Dendritic cell treated with granulocyte-macrophage colony-stimulating factor and Interleukin-4, amounts not matched to agents 40 ng/mL and 50 ng/mL, for 4 days (primary cell): ENCODE data around the gene TEX19.
"Not testable (repeated sequence)": the region's sequence is repeated elsewhere in the genome, so short reads cannot be mapped to it uniquely, and the experiment has no call there.

Source experiments
- H3K27ac Mint-ChIP-seq: one replicate; pipeline ENCODE4 v1.8.0; 2022; ENCODE audit warnings: mild to moderate bottlenecking, mixed read lengths
- H3K27me3 Mint-ChIP-seq: one replicate; pipeline ENCODE4 v1.8.0; 2022; ENCODE audit warnings: mild to moderate bottlenecking, mixed read lengths
- H3K36me3 Mint-ChIP-seq: one replicate; pipeline ENCODE4 v1.8.0; 2022; ENCODE audit warnings: low read depth, mixed read lengths
- H3K4me1 Mint-ChIP-seq: one replicate; pipeline ENCODE4 v1.8.0; 2022; ENCODE audit warnings: low read depth, mixed read lengths
- H3K4me3 Mint-ChIP-seq: one replicate; pipeline ENCODE4 v1.8.0; 2022; ENCODE audit warnings: mild to moderate bottlenecking, moderate library complexity, mixed read lengths
- H3K9me3 Mint-ChIP-seq: one replicate; pipeline ENCODE4 v1.8.0; 2022; ENCODE audit warnings: mixed read lengths
- intact Hi-C: fragments of 100-400 bp; cut with micrococcal nuclease; formaldehyde crosslinking; loops from one replicate; pipeline ENCODE4 v1.15.0; 2022

TEX19 gene

GRCh38 chr17:82369211-82369610, 10.2 kb downstream of the TEX19 start:
- Mint-ChIP-seq H3K36me3 (no peaks in the 10 kb centered on the region), H3K9me3 (no peaks in the 10 kb centered on the region), H3K4me3 (no peak overlapping the region), H3K27me3 (peaks cover 73% of the 10 kb centered on the region), H3K27ac (no peak overlapping the region), H3K4me1 (peaks cover 27% of the 10 kb centered on the region)
- intact Hi-C loops = no loop called here

DNA sequence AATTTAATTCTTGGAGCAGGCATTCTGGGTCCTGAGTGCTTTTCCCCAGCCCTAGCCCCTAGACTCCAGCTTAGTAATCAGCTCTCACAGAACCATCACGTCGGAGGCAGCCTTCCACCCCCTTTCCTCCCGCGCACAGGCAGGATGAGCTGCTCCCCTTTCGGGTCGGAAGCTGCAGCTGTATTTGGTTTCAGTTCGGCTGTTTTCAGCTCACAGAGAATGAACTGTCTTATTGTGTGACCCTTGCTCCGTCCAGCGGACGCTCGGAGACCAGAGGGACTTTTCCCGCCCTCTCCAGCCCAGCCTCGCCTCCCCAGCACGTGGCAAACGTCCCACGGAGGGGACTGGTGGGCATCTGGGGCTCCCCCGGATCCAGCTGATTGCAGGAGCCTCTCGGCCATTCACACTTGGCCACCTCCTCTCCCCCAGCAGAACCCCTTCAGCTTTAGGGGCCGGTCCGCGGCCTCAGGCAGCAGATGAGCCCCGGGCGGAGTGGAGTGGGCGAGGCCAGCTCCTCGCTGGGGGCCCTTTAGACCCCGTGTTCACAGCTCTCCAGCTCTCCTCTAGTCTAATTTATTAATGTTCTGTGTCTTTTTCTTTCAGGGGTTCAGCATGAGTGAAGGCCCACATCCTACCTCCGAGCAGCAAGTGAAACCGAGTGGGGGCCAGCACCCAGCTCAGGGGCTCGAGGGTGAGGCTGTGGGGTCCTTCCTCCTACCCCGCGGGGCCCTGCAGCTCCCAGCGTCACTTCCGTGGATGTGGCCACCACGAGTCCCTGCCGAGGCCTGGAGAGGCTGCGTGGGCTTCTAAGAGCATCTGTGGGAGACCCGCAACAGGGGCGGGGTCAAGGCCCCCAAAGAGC, 11.7 kb downstream of the TEX19 start:
- intact Hi-C loops = no loop called here
- H3K9me3 Mint-ChIP-seq = no peaks in the 10 kb centered on the region
- H3K4me1 Mint-ChIP-seq = peaks cover 27% of the 10 kb centered on the region
- H3K27me3 Mint-ChIP-seq = peaks cover 83% of the 10 kb centered on the region
- H3K4me3 Mint-ChIP-seq = peak overlapping the region; percentile 66
- H3K27ac Mint-ChIP-seq = peak overlapping the region; percentile 52
- H3K36me3 Mint-ChIP-seq = no peaks in the 10 kb centered on the region

- peak within 1 kb of the TSS; percentile 52 for H3K27ac Mint-ChIP-seq
- intact Hi-C loops = no loop called here
- peaks cover 87% of the 10 kb centered on the region for H3K27me3 Mint-ChIP-seq
- peaks cover 27% of the 10 kb centered on the region for H3K4me1 Mint-ChIP-seq
- peak within 1 kb of the TSS; percentile 66 for H3K4me3 Mint-ChIP-seq
- H3K36me3 Mint-ChIP-seq = no peaks in the 10 kb centered on the region
- H3K9me3 Mint-ChIP-seq = no peaks in the 10 kb centered on the region
These were observed 12.5 kb downstream of the TEX19 start, which contains the start of gene UTS2R for GRCh38 chr17:82371333-82372248. Gene UTS2R, plus strand, starts transcription at chr17:82371765. Its CDS starts 2,560 bp downstream, at chr17:82374325.

GRCh38 chr17:82372249-82373071, 13.4 kb downstream of the TEX19 start:
- Mint-ChIP-seq H3K4me3 (peak overlapping the region; percentile 62), H3K36me3 (no peaks in the 10 kb centered on the region)

GRCh38 chr17:82373072-82373452, 14.0 kb downstream of the TEX19 start:
- H3K27me3 Mint-ChIP-seq = peaks cover 84% of the 10 kb centered on the region
- H3K36me3 Mint-ChIP-seq, H3K9me3 Mint-ChIP-seq, H3K4me3 Mint-ChIP-seq, intact Hi-C loops: not testable (repeated sequence)
- peak overlapping the region; percentile 31 for H3K27ac Mint-ChIP-seq
- H3K4me1 Mint-ChIP-seq = peaks cover 27% of the 10 kb centered on the region

More at GRCh38 chr17:82372249-82373071, 13.4 kb downstream of the TEX19 start:
- H3K4me1 Mint-ChIP-seq = peaks cover 27% of the 10 kb centered on the region
- peaks cover 85% of the 10 kb centered on the region for H3K27me3 Mint-ChIP-seq
- peak overlapping the region; percentile 31 for H3K27ac Mint-ChIP-seq
- intact Hi-C loops = no loop called here
- H3K9me3 Mint-ChIP-seq = no peaks in the 10 kb centered on the region

- Mint-ChIP-seq H3K36me3 (no peaks in the 10 kb centered on the region), H3K4me1 (peaks cover 27% of the 10 kb centered on the region), H3K4me3 (no peak overlapping the region), H3K27me3 (peaks cover 85% of the 10 kb centered on the region), H3K9me3 (no peaks in the 10 kb centered on the region), H3K27ac (no peak overlapping the region)
- intact Hi-C loops = no loop called here
These were observed 14.9 kb downstream of the TEX19 start for GRCh38 chr17:82373731-82374625.

DNA sequence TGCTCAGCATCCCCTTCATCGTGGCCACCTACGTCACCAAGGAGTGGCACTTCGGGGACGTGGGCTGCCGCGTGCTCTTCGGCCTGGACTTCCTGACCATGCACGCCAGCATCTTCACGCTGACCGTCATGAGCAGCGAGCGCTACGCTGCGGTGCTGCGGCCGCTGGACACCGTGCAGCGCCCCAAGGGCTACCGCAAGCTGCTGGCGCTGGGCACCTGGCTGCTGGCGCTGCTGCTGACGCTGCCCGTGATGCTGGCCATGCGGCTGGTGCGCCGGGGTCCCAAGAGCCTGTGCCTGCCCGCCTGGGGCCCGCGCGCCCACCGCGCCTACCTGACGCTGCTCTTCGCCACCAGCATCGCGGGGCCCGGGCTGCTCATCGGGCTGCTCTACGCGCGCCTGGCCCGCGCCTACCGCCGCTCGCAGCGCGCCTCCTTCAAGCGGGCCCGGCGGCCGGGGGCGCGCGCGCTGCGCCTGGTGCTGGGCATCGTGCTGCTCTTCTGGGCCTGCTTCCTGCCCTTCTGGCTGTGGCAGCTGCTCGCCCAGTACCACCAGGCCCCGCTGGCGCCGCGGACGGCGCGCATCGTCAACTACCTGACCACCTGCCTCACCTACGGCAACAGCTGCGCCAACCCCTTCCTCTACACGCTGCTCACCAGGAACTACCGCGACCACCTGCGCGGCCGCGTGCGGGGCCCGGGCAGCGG, 15.7 kb downstream of the TEX19 start:
- Mint-ChIP-seq H3K27ac (no peak overlapping the region), H3K9me3 (no peaks in the 10 kb centered on the region), H3K36me3 (no peaks in the 10 kb centered on the region), H3K4me1 (peaks cover 29% of the 10 kb centered on the region), H3K27me3 (peaks cover 83% of the 10 kb centered on the region), H3K4me3 (no peak overlapping the region)
- intact Hi-C loops = no loop called here

DNA sequence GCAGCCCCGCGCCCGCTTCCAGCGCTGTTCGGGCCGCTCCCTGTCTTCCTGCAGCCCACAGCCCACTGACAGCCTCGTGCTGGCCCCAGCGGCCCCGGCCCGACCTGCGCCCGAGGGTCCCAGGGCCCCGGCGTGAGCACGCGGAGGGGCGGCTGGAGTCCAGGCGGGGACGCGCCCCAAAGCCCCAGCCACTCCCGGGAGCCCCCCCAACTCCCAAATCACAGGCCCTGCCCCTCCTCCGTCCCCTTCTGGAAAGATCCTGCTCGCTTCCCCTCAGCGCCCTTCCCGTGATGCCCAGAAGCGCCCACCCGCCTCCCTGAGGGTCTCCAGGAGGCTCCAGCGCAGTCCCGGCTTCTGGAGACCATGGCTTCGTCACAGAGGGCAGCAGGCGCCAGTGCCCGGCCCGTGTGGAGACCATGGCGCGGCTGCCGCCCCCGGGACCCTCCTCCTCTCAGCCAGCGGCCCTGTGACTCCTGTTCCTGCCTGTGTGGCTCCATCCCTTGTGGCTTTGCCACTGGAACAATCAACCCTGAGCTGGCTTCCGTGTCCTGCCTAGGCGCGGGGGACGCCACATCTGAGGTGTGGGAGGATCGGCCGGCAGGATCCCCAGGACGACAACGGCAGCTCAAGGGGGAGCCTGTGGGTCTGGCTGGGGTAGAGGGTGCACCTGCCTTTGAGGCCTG, 16.5 kb downstream of the TEX19 start:
- H3K9me3 Mint-ChIP-seq = no peaks in the 10 kb centered on the region
- H3K27ac Mint-ChIP-seq = no peak overlapping the region
- no peak overlapping the region for H3K4me3 Mint-ChIP-seq
- no peaks in the 10 kb centered on the region for H3K36me3 Mint-ChIP-seq
- intact Hi-C loops = no loop called here
- H3K4me1 Mint-ChIP-seq = peaks cover 30% of the 10 kb centered on the region
- H3K27me3 Mint-ChIP-seq = peaks cover 84% of the 10 kb centered on the region

DNA sequence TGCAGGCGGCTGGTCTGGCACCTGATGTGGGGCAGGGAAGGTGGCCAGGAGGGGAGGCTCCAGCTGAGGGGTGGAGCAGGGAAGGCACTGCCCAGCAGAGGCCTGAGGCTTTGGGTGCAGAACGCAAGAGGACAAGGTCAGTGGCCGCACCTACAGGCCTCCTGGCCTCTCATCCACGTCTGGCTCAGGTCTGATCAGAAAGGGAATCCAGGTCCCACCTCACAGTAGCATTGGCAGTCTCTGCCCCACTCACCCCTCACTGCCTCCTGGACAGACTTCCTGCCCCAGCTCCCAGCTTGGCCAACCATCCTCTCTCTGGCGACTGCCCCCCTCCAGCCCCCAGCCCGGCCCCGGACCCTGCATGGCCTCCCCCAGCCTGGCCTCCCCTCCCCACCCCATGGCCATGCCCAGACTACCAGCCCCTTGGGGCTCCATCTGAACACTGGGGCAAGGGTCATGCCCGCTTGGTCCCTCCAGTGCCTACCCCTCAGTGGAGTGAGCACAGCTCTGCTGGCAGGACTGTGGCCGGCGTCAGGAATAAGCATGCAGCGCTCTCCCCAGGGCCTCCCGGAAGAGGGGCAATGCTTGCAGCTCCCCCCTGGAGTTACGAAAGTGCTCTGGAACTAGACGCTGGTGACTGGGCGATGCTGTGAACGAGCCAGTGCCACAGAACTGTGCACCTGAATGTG, 17.1 kb downstream of the TEX19 start:
- Mint-ChIP-seq H3K36me3 (no peaks in the 10 kb centered on the region), H3K4me1 (peaks cover 26% of the 10 kb centered on the region), H3K4me3 (no peak overlapping the region), H3K27ac (no peak overlapping the region), H3K27me3 (peaks cover 84% of the 10 kb centered on the region), H3K9me3 (no peaks in the 10 kb centered on the region)
- intact Hi-C loops = no loop called here

- H3K36me3 Mint-ChIP-seq, H3K27ac Mint-ChIP-seq, intact Hi-C loops, H3K4me3 Mint-ChIP-seq, H3K9me3 Mint-ChIP-seq: not testable (repeated sequence)
- peaks cover 25% of the 10 kb centered on the region for H3K4me1 Mint-ChIP-seq
- H3K27me3 Mint-ChIP-seq = peaks cover 89% of the 10 kb centered on the region
These were observed 18.2 kb downstream of the TEX19 start for GRCh38 chr17:82377294-82377693.

DNA sequence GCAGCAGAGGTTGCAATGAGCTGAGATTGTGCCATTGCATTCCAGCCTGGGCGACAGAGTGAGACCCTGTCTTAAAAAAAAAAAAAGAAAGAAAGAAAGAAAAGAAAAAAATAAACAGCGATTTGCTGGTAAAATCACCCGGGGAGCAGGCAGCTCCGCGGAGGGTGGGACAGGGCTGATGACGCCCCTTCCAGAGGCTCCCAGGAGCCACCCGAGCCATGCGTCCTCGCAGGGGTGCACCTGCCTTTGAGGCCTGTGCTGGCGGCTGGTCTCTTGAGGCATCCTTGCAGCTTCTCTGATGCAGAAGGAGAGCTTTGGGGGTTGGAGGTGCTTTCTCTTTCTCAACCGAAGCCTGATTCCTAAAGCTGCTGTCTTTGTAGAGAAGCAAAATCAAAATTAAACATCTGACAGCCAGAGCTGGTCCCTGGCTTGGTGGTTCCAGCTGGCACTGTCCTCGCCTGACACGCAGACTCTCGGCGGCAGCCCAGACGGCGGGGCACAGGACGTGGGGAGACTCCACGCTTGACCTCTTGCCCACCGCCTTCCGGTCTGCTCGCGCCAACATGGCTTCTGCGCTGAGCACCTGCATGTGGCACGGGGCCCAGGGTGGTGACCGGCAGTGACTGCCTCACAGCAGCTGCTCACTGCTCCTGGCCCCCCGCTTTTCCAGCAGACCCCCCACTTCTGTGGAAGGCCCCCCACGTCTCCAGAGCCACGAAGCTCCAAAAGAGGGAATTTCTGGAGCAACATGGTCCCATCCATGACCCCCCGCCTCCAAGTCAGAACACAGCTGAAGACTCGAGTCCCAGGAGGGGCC, 19.1 kb downstream of the TEX19 start:
- intact Hi-C loops = no loop called here
- peaks cover 88% of the 10 kb centered on the region for H3K27me3 Mint-ChIP-seq
- no peaks in the 10 kb centered on the region for H3K9me3 Mint-ChIP-seq
- no peak overlapping the region for H3K27ac Mint-ChIP-seq
- H3K4me1 Mint-ChIP-seq = peaks cover 17% of the 10 kb centered on the region
- H3K36me3 Mint-ChIP-seq = no peaks in the 10 kb centered on the region
- no peak overlapping the region for H3K4me3 Mint-ChIP-seq
